Left lung (tissue), 10 donors: ENCODE results near the gene FFAR1. TPM values are rescaled to one million over a fixed set of nuclear protein-coding genes. Genes with fewer than 3 reads are reported as not detected.

Experiments used
- ATAC-seq: fragments of 200-7000 bp; cut with Tn5 transposase; one replicate; pipeline ENCODE4 v1.9.1; 2020; ENCODE audit warnings: moderate library complexity
- DNase-seq, 4 donors: peaks; one replicate each; pipeline ENCODE4 v3.0.0-alpha.2; 2013 to 2020
- H3K27ac ChIP-seq, 2 donors: fragments of 200-600 bp; sonication (generic) in 1 of 2; one replicate each; pipeline versions ENCODE4 v1.5.0 to v1.8.0; 2020 to 2021
- H3K27me3 ChIP-seq, 2 donors: fragments of 200-600 bp; sonication (generic) in 1 of 2; one replicate each; pipeline versions ENCODE4 v1.5.0 to v1.8.0; 2020 to 2021
- H3K36me3 ChIP-seq, 2 donors: fragments of 200-600 bp; sonication (generic) in 1 of 2; one replicate each; pipeline versions ENCODE4 v1.5.0 to v1.8.0; 2020 to 2021
- H3K4me1 ChIP-seq, 2 donors: fragments of 200-600 bp; one replicate each; pipeline ENCODE4 v1.8.0; 2021
- H3K4me3 ChIP-seq, 2 donors: fragments of 200-600 bp; sonication (generic) in 1 of 2; one replicate each; pipeline versions ENCODE4 v1.5.0 to v1.8.0; 2020 to 2021; ENCODE audit warnings: mild to moderate bottlenecking in 1 of 2
- H3K9me3 ChIP-seq, 2 donors: fragments of 200-600 bp; sonication (generic) in 1 of 2; one replicate each; pipeline versions ENCODE4 v1.5.0 to v1.8.0; 2020 to 2021
- CTCF ChIP-seq, 2 donors: fragments of 200-600 bp; sonication (generic) in 1 of 2; IDR thresholded peaks; one replicate each; pipeline versions ENCODE4 v1.5.0 to v1.8.0; 2021; ENCODE audit warnings: antibody characterized with exemption in 2 of 2
- intact Hi-C, 2 donors: fragments of 100-400 bp; cut with DNase I; formaldehyde crosslinking; loops; one replicate each; pipeline versions ENCODE4 v1.11.2 to v1.14.2; 2022
- polyA plus RNA-seq, 6 donors: library from polyadenylated mRNA; unstranded; fragments of 120-200 nt; gene quantifications; one replicate each; pipeline ENCODE4 v1.2.1, GENCODE V29; 2013; ENCODE audit not compliant: insufficient read length in 6 of 6
- total RNA-seq, 2 donors: library from RNA; stranded (reverse); fragmentation: NEBNext Ultra II Directional; extraction: Animal tissue kit (Norgen Biotek cat#: 25700); gene quantifications; one replicate each; pipeline ENCODE4 v1.2.1, GENCODE V29; 2021
- donor health status: DM: no; HTN: yes; CAD: no.
- donor health status: DM: no; HTN: no; CAD: no.

The FFAR1 gene
- total and polyA plus RNA-seq, 8 donors, result 0.06 to 0.74 (median 0.28) TPM; not detected in 2

- Histone ChIP-seq H3K27ac (no peak overlapping the region), H3K9me3 (peaks cover 0 to 5% of the 10 kb centered on the region in 2 donors), H3K4me1 (no peaks in the 10 kb centered on the region), H3K36me3 (no peaks in the 10 kb centered on the region), H3K27me3 (peaks cover 0 to 27% of the 10 kb centered on the region in 2 donors), H3K4me3 (no peak overlapping the region)
- ATAC-seq (no peak), DNase-seq (no peak)
- intact Hi-C loops, result no loop called here
- TF ChIP-seq CTCF (IDR thresholded peaks at IDR 0.05), result no peak
Measured at GRCh38 chr19:35380450-35381124, 32.9 kb downstream of the FFAR1 start.

- Histone ChIP-seq H3K4me3 (no peak overlapping the region), H3K27ac (no peak overlapping the region), H3K27me3 (peaks cover 0 to 27% of the 10 kb centered on the region in 2 donors), H3K4me1 (no peaks in the 10 kb centered on the region), H3K36me3 (no peaks in the 10 kb centered on the region), H3K9me3 (peaks cover 0 to 12% of the 10 kb centered on the region in 2 donors)
- no peak for ATAC-seq
- TF ChIP-seq CTCF (IDR thresholded peaks at IDR 0.05), result no peak
- intact Hi-C loops, result no loop called here
- DNase-seq, result no peak
Measured at GRCh38 chr19:35381318-35381717, 33.6 kb downstream of the FFAR1 start.

GRCh38 chr19:35381926-35382325 is 34.2 kb downstream of the FFAR1 start:
- TF ChIP-seq CTCF (IDR thresholded peaks at IDR 0.05), result no peak
- DNase-seq (no peak), ATAC-seq (no peak)
- peaks cover 0 to 27% of the 10 kb centered on the region in 2 donors for H3K27me3 ChIP-seq
- peaks cover 0 to 15% of the 10 kb centered on the region in 2 donors for H3K9me3 ChIP-seq
- H3K4me1 ChIP-seq, result no peaks in the 10 kb centered on the region
- H3K4me3 ChIP-seq, result no peak overlapping the region
- intact Hi-C loops, result no loop called here
- H3K36me3 ChIP-seq, result no peaks in the 10 kb centered on the region
- no peak overlapping the region for H3K27ac ChIP-seq

GRCh38 chr19:35383536-35383935 is 35.8 kb downstream of the FFAR1 start:
- Histone ChIP-seq H3K4me3 (no peak overlapping the region), H3K9me3 (peaks cover 0 to 18% of the 10 kb centered on the region in 2 donors), H3K36me3 (no peaks in the 10 kb centered on the region), H3K27ac (no peak overlapping the region), H3K27me3 (peaks cover 0 to 27% of the 10 kb centered on the region in 2 donors), H3K4me1 (no peaks in the 10 kb centered on the region)
- no peak for ATAC-seq
- intact Hi-C loops, result no loop called here
- DNase-seq, result no peak
- TF ChIP-seq CTCF (IDR thresholded peaks at IDR 0.05), result no peak

DNA sequence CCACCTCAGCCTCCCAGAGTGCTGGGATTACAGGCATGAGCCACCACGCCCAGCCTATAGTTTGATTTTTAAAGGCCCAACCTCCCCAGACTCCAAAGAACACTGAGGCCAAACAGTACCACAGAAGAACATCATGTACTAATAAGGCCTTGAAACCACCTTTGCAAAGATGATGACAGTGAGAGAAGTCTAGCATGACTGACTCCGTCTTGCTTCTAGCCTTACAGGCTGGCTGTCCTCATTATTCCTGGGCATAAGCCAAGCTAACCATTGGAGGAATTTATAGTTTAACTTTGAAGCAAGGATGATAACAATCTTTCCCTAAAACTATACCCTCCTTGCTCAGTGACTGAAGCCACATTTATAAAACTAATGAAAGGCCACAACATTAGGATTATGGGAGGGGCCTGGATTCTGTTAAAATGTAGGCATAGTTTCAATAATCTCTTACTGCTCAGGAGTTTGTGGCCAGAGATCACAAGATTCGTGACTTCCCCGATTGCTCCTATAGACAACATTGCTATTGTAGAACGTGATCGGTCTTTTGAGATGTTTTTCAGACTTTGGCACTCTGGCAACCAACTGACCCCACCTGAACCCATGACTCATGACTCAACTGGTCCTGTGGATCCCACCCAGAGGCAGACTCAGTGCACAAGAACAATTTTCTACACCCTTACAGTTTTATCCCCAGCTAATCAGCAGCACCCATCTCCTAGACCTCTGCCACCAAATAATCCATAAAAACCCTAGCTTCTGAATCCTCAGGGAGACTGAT is 40.8 kb downstream of the FFAR1 start:
- Histone ChIP-seq H3K27me3 (peaks cover 0 to under 1% of the 10 kb centered on the region in 2 donors), H3K4me1 (no peaks in the 10 kb centered on the region), H3K36me3 (no peaks in the 10 kb centered on the region), H3K9me3 (peaks cover 0 to 18% of the 10 kb centered on the region in 2 donors), H3K27ac (no peak overlapping the region), H3K4me3 (no peak overlapping the region)
- no peak for DNase-seq
- ATAC-seq, result no peak
- no peak for TF ChIP-seq CTCF (IDR thresholded peaks at IDR 0.05)
- intact Hi-C loops, result no loop called here
